Fibroblast of the aortic adventitia (primary cell): ENCODE data around the gene TSSK2. TPM values are rescaled to one million over a fixed set of nuclear protein-coding genes. Genes with fewer than 3 reads are reported as not detected.

ENCODE experiments used
- DNase-seq: peaks from one replicate; pipeline ENCODE4 v3.0.0-alpha.2; 2010; ENCODE audit warnings: low read depth
- H3K4me3 ChIP-seq: 2 replicates; pipeline ENCODE4 v1.5.1; 2011; ENCODE audit warnings: low read depth, mild to moderate bottlenecking, control low read depth, low read length, moderate library complexity
- CTCF ChIP-seq: IDR thresholded peaks from 2 replicates; pipeline ENCODE4 v1.5.1; 2011; ENCODE audit warnings: mild to moderate bottlenecking, low read length, control low read depth, inconsistent platforms; ENCODE audit not compliant: insufficient read depth
- total RNA-seq: library from RNA; depleted of rRNA; stranded (reverse); fragments of >200 nt; gene quantifications from 2 replicates; pipeline ENCODE4 v1.2.3, GENCODE V29; 2012; ENCODE audit warnings: low replicate concordance

TSSK2 gene
- total RNA-seq, 1 donor: not detected

- no peak overlapping the region for H3K4me3 ChIP-seq
- no peak for TF ChIP-seq CTCF
- no peak for DNase-seq
Observed at GRCh38 chr22:19148417-19149046, 17.4 kb downstream of the TSSK2 start.

GRCh38 chr22:19149047-19149883 is 18.2 kb downstream of the TSSK2 start:
- no peak for TF ChIP-seq CTCF
- no peak overlapping the region for H3K4me3 ChIP-seq
- no peak for DNase-seq

- DNase-seq: no peak
Observed at GRCh38 chr22:19149991-19150390, 18.9 kb downstream of the TSSK2 start, which contains the start of gene GSC2. TSS of gene GSC2 (minus strand) at chr22:19150292. CDS start at chr22:19150283, 9 bp downstream.

GRCh38 chr22:19150482-19151328 is 19.6 kb downstream of the TSSK2 start:
- TF ChIP-seq CTCF: no peak

More at GRCh38 chr22:19149991-19150390, 18.9 kb downstream of the TSSK2 start, which contains the start of gene GSC2:
- H3K4me3 ChIP-seq: no peak within 1 kb of the TSS
- no peak for TF ChIP-seq CTCF

GRCh38 chr22:19151329-19152191 is 20.5 kb downstream of the TSSK2 start:
- TF ChIP-seq CTCF: no peak
- no peak overlapping the region for H3K4me3 ChIP-seq
- DNase-seq: no peak

More at GRCh38 chr22:19150482-19151328, 19.6 kb downstream of the TSSK2 start:
- H3K4me3 ChIP-seq: no peak overlapping the region
- DNase-seq: no peak
